GM18505 (cell line): ENCODE results near the gene CALML4.
"Not testable (repeated sequence)": the region's sequence is repeated elsewhere in the genome, so short reads cannot be mapped to it uniquely, and the experiment has no call there.

ENCODE experiments used
- ATAC-seq: cut with Tn5 transposase; IDR thresholded peaks from one replicate; pipeline ENCODE4 v1.9.1; 2021; ENCODE audit not compliant: unreplicated experiment
- POLR2A ChIP-seq: IDR thresholded peaks from 4 replicates; pipeline ENCODE4 v1.6.1; 2011; ENCODE audit warnings: borderline replicate concordance; ENCODE audit not compliant: insufficient read depth, insufficient read length; ENCODE audit errors: extremely low read depth

The CALML4 gene

GRCh38 chr15:68220489-68220888, 15.4 kb upstream of the CALML4 start:
- no peak for ATAC-seq
- TF ChIP-seq POLR2A = no peak

- TF ChIP-seq POLR2A = no peak
- ATAC-seq = no peak
Observed at GRCh38 chr15:68218847-68219798, 14.0 kb upstream of the CALML4 start.

GRCh38 chr15:68218331-68218730, 13.2 kb upstream of the CALML4 start:
- no peak for ATAC-seq
- no peak for TF ChIP-seq POLR2A

DNA sequence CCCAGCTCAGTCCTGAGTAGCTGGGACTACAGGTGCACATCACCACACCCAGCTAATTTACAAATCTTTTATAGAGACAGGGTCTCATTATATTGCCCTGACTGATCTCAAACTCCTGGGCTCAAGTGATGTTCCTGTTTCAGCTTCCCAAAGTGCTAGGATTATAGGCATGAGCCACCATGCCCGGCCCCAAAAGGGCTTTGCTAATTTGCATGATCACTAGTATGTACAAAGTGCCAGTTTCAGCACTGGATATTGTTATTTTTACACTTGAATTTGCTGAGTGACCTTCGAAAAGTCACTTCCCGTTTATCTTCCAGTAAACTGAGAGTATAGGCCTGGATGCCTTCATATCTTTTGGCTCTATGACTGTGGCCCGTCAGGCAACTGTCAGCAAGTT, 12.2 kb upstream of the CALML4 start:
- ATAC-seq = no peak
- TF ChIP-seq POLR2A = no peak

- ATAC-seq = no peak
Observed at GRCh38 chr15:68214838-68215254, 9.7 kb upstream of the CALML4 start.

GRCh38 chr15:68213991-68214837, 9.1 kb upstream of the CALML4 start:
- TF ChIP-seq POLR2A = no peak
- no peak for ATAC-seq

More at GRCh38 chr15:68214838-68215254, 9.7 kb upstream of the CALML4 start:
- no peak for TF ChIP-seq POLR2A

DNA sequence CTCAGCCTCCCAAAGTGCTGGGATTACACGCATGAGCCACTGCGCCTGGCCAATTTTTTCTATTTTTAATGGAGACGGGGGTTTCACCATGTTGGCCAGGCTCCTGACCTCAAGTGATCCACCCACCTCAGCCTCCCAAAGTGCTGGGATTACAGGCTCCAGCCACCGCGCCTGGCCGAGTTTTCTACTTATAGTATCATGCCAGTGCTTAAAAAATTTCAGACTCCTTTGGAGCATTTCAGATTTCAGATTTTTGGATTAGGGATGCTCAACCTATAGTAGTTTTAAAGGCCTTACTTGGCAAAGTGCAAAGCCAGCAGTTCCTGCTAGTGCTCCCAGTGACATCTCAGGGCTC, 8.3 kb upstream of the CALML4 start:
- not testable (repeated sequence) for ATAC-seq

DNA sequence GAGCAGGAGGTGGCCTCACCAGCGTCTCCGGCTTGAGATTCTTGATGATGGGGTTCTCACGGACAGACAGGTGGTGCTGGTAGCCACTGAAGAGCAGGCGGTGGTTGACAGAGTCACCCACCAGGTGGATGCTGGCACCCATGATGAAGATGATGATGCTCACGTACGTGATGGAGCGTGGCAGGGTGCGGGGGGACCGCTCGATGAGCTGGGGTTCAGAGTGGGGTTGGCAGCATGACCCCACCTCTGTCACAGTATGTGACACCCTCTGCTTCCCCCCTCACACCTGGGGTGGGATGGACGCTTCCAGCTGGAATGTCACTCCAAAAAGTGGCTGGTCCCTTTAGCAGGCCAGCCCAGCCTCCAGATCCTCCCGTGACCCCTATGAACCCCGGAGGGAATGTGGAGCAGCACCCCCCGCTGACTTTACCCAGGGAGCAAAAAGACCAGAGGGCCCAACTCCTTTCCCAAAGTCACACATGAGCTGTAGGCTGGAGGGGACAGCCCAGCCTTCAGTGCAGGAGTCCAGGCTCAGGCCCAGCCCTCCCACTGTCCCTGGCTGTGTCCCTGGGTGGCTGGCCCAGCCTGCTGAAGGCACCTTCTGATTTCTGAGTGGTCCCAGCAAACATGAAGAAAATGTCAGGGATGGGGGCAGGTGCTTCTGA, 6.7 kb upstream of the CALML4 start:
- no peak for ATAC-seq
- no peak for TF ChIP-seq POLR2A

- ATAC-seq = no peak
- TF ChIP-seq POLR2A = no peak
Observed at GRCh38 chr15:68210821-68211655, 5.9 kb upstream of the CALML4 start.

GRCh38 chr15:68210409-68210756, 5.3 kb upstream of the CALML4 start:
- no peak for TF ChIP-seq POLR2A
- ATAC-seq = no peak

- no peak for ATAC-seq
- no peak for TF ChIP-seq POLR2A
Observed at GRCh38 chr15:68209735-68210408, 4.7 kb upstream of the CALML4 start.

GRCh38 chr15:68209272-68209671, 4.1 kb upstream of the CALML4 start:
- TF ChIP-seq POLR2A = no peak
- no peak for ATAC-seq
